ENCODE measurements around the gene CEPT1.
"Not testable (repeated sequence)": the region's sequence is repeated elsewhere in the genome, so short reads cannot be mapped to it uniquely, and the experiment has no call there.

The CEPT1 gene

GRCh38 chr1:111213412-111213811 is 73.4 kb downstream of the CEPT1 start:
- TF ChIP-seq, protein P1, sequence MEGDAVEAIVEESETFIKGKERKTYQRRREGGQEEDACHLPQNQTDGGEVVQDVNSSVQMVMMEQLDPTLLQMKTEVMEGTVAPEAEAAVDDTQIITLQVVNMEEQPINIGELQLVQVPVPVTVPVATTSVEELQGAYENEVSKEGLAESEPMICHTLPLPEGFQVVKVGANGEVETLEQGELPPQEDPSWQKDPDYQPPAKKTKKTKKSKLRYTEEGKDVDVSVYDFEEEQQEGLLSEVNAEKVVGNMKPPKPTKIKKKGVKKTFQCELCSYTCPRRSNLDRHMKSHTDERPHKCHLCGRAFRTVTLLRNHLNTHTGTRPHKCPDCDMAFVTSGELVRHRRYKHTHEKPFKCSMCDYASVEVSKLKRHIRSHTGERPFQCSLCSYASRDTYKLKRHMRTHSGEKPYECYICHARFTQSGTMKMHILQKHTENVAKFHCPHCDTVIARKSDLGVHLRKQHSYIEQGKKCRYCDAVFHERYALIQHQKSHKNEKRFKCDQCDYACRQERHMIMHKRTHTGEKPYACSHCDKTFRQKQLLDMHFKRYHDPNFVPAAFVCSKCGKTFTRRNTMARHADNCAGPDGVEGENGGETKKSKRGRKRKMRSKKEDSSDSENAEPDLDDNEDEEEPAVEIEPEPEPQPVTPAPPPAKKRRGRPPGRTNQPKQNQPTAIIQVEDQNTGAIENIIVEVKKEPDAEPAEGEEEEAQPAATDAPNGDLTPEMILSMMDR (IDR thresholded peaks at IDR 0.05; ENCODE audit: extremely low read depth, insufficient read depth, missing control alignments), result no peak
- in situ Hi-C loops (cut with MboI; ENCODE audit: low pct_unique_long_range_greater_than_20kb, low sequenced_read_pairs, unreplicated experiment), result loop anchor here (25.0 kb wide), 2 partner anchors 399 to 549 kb away; partner anchors contain the start of genes DDX20 and RAP1A
- DNase-seq (ENCODE audit: low spot score), result no peak

GRCh38 chr1:111214074-111214801 is 74.2 kb downstream of the CEPT1 start:
- TF ChIP-seq, protein P1 (IDR thresholded peaks at IDR 0.05; ENCODE audit: extremely low read depth, insufficient read depth, missing control alignments), result no peak
- DNase-seq (ENCODE audit: low spot score), result no peak
- in situ Hi-C loops (cut with MboI; ENCODE audit: low pct_unique_long_range_greater_than_20kb, low sequenced_read_pairs, unreplicated experiment), result loop anchor here (25.0 kb wide), 2 partner anchors 398 to 548 kb away; partner anchors contain the start of genes DDX20 and RAP1A

- TF ChIP-seq, protein P1 (IDR thresholded peaks at IDR 0.05; ENCODE audit: extremely low read depth, insufficient read depth, missing control alignments), result no peak
- no peak for DNase-seq (ENCODE audit: low spot score)
- in situ Hi-C loops (cut with MboI; ENCODE audit: low pct_unique_long_range_greater_than_20kb, low sequenced_read_pairs, unreplicated experiment), result loop anchor here (25.0 kb wide), 2 partner anchors 397 to 547 kb away; partner anchors contain the start of genes DDX20 and RAP1A
Observed at GRCh38 chr1:111214884-111215283, 74.9 kb downstream of the CEPT1 start.

GRCh38 chr1:111215285-111215684 is 75.3 kb downstream of the CEPT1 start:
- DNase-seq (ENCODE audit: low spot score), result not testable (repeated sequence)

DNA sequence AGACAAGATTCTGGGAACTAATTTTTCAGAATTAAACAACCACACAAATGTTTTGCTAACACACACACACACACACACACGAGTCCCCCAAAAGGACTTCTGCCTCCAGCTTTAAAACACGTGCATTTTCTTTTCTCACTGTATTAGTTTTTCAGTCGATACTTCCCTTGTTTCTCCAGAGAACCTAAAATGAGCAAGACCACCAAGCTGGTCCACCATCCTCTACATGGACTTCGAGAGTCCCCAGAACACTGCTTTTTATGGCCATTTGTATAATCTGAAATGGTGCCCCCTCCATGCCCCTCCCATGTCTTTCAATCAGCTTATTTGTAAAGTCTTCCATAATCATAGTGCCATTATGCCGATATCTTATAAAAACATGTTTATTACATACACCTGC is 76.7 kb downstream of the CEPT1 start:
- DNase-seq (ENCODE audit: low spot score), result no peak
- in situ Hi-C loops (cut with MboI; ENCODE audit: low pct_unique_long_range_greater_than_20kb, low sequenced_read_pairs, unreplicated experiment), result loop anchor here (25.0 kb wide), 2 partner anchors 396 to 546 kb away; partner anchors contain the start of genes DDX20 and RAP1A
- TF ChIP-seq, protein P1 (IDR thresholded peaks at IDR 0.05; ENCODE audit: extremely low read depth, insufficient read depth, missing control alignments), result no peak

More at GRCh38 chr1:111215285-111215684, 75.3 kb downstream of the CEPT1 start:
- in situ Hi-C loops (cut with MboI; ENCODE audit: low pct_unique_long_range_greater_than_20kb, low sequenced_read_pairs, unreplicated experiment), result loop anchor here (25.0 kb wide), 2 partner anchors 397 to 547 kb away; partner anchors contain the start of genes DDX20 and RAP1A

DNA sequence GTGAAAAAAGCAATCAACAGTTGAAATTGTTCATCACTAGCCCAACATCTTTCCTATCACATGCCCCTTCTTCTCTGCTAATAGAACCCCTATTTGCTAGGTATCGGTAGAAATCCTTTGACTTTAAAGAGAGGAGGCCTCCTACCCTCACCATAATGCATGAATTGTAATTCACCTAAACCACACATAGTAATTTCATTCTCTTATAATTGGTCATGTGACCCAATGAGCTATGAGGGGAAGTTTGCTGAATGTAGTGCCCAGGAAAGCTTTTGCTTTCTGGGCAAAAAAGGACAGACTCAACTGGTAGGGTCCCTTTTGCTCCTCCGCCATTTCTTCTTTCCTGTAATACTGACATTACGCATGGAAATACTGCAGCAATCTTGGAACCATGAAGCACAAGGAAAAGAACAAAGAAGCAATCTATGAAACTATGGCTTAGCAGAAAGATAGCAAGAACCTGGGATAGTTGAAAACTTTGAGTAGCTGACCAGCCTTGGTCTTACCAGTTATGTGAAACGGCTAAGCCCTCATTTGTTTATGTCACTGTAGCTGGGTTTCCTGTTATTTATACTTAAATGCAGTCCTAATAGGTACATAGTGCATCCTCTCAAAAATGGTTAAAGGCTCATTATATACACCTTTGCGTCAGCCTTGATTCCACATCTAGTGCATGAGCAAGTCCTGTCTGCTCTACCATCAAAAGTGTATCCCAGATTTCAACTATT is 77.3 kb downstream of the CEPT1 start:
- TF ChIP-seq, protein P1 (IDR thresholded peaks at IDR 0.05; ENCODE audit: extremely low read depth, insufficient read depth, missing control alignments), result no peak
- in situ Hi-C loops (cut with MboI; ENCODE audit: low pct_unique_long_range_greater_than_20kb, low sequenced_read_pairs, unreplicated experiment), result loop anchor here (25.0 kb wide), 2 partner anchors 395 to 545 kb away; partner anchors contain the start of genes DDX20 and RAP1A

More for the DNA sequence above, 77.3 kb downstream of the CEPT1 start:
- no peak for DNase-seq (ENCODE audit: low spot score)

Data from GM13977 (cell line).